GM12892 (cell line): ENCODE results near the gene GON4L.
"Not testable (repeated sequence)": the region's sequence is repeated elsewhere in the genome, so short reads cannot be mapped to it uniquely, and the experiment has no call there.

ENCODE experiments used
- POLR2A ChIP-seq: IDR thresholded peaks from 2 replicates; pipeline ENCODE4 v1.6.1; 2011; ENCODE audit warnings: low read depth, low read length, control low read depth
- POLR2AphosphoS5 ChIP-seq: IDR thresholded peaks from 2 replicates; pipeline ENCODE4 v1.6.1; 2011; ENCODE audit warnings: low read depth, low read length, control low read depth
- TAF1 ChIP-seq: IDR thresholded peaks from 2 replicates; pipeline ENCODE4 v1.6.1; 2011; ENCODE audit warnings: low read depth, mild to moderate bottlenecking, control low read depth, low read length, borderline replicate concordance

GRCh38 chr1:155759017-155759416 lies 98.0 kb downstream of the GON4L start:
- not testable (repeated sequence) for TF ChIP-seq POLR2A, POLR2AphosphoS5, TAF1
